ENCODE measurements around the gene ZNF428. TPM values are rescaled to one million over a fixed set of nuclear protein-coding genes. Genes with fewer than 3 reads are reported as not detected.

Gene ZNF428
- total and polyA plus RNA-seq, 7 donors: 18.0 to 40.2 (median 33.6) TPM

DNA sequence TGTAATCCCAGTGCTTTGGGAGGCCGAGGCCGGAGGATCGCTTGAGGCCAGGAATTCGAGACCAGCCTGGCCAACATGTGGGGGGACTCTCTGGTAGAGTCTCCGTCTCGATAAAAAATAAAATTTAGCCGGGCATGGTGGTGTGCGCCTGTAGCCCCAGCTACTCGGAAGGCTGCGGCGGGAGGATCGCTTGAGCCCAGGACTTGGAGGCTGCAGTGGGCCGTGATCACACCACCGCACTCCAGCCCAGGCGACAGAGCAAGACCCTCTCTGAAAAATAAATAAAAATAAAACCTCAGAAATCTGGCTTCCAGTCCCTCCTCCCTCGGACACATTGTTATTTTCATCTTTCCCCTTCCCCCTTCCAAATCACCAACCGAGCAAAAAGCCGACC, 23.8 kb downstream of the ZNF428 start:
- intact Hi-C loops (cut with DNase I): loop anchor here (5.0 kb wide), 1 partner anchor 47 kb away; no protein-coding TSS in a partner anchor
- H3K27me3 ChIP-seq: no peaks in the 10 kb centered on the region
- 1% methylated on average over 18 of the region's 18 CpGs for WGBS, 2 donors
- H3K9me3 ChIP-seq: no peaks in the 10 kb centered on the region
- peak; percentile 79 for DNase-seq
- H3K4me1 ChIP-seq: peaks cover 0 to 46% (median 37%) of the 10 kb centered on the region in 4 donors
- TF ChIP-seq CTCF (IDR thresholded peaks at IDR 0.05) (no peak), EP300 (IDR thresholded peaks at IDR 0.05) (no peak), POLR2A (IDR thresholded peaks at IDR 0.05) (peak in 1 of 2 donors; percentile 90), POLR2AphosphoS5 (IDR thresholded peaks at IDR 0.05) (no peak)
- peaks cover 16 to 60% (median 29%) of the 10 kb centered on the region in 4 donors for H3K36me3 ChIP-seq
- peak overlapping the region; percentile 90 to 99 (median 95) for H3K27ac ChIP-seq
- peak overlapping the region; percentile 57 to 73 (median 70) for H3K4me3 ChIP-seq

- peak; percentile 81 for DNase-seq
- H3K27me3 ChIP-seq: no peaks in the 10 kb centered on the region
- H3K27ac ChIP-seq: peak overlapping the region; percentile 90 to 99 (median 95)
- H3K4me1 ChIP-seq: peaks cover 0 to 46% (median 37%) of the 10 kb centered on the region in 4 donors
- TF ChIP-seq POLR2A (IDR thresholded peaks at IDR 0.05): no peak
- peak in 1 of 4 donors; percentile 26 for TF ChIP-seq POLR2AphosphoS5 (IDR thresholded peaks at IDR 0.05)
- peak; percentile 13 to 52 (median 41) for TF ChIP-seq CTCF (IDR thresholded peaks at IDR 0.05)
- no peak for TF ChIP-seq EP300 (IDR thresholded peaks at IDR 0.05)
- 1% methylated on average over 64 of the region's 64 CpGs for WGBS, 2 donors
- H3K9me3 ChIP-seq: no peaks in the 10 kb centered on the region
- H3K4me3 ChIP-seq: peak overlapping the region; percentile 57 to 73 (median 70)
- peaks cover 16 to 60% (median 31%) of the 10 kb centered on the region in 4 donors for H3K36me3 ChIP-seq
- intact Hi-C loops (cut with DNase I): loop anchor here (5.0 kb wide), 1 partner anchor 47 kb away; no protein-coding TSS in a partner anchor
Observed at GRCh38 chr19:43594710-43595604, 24.5 kb downstream of the ZNF428 start.

DNA sequence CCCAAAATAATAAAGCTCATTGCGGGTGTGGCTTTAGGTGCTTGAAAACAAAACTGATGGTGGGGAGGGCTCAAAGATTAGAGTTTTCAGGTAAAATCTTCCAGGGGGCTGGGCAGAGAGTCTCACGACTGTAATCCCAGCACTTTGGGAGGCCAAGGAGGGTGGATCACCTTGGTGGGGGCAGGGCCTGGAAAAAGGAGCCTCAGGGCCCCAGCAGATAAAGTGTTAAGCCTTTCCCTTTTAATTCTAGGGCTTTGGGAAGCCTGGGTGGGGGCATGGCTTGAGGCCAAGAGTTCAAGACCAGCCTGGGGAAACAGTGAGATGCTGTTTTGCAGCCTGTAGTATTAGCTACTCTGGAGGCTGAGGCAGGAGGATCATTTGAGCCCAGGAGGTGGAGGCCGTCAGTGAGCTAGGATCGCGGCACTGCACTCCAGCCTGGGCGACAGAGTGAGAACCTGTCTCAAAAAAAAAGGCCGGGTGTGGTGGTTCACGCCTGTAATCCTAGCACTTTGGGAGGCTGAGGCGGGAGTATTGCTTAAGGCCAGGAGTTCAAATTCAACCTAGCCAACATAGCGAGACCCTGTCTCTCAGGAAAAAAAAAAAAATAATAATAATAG, 25.2 kb downstream of the ZNF428 start:
- no peak for TF ChIP-seq POLR2AphosphoS5 (IDR thresholded peaks at IDR 0.05)
- TF ChIP-seq POLR2A (IDR thresholded peaks at IDR 0.05): no peak
- no peak for TF ChIP-seq CTCF (IDR thresholded peaks at IDR 0.05)
- no peak for TF ChIP-seq EP300 (IDR thresholded peaks at IDR 0.05)
- Histone ChIP-seq H3K27ac (peak overlapping the region; percentile 90 to 99 (median 95)), H3K27me3 (no peaks in the 10 kb centered on the region), H3K4me3 (peak overlapping the region in 3 of 4 donors; percentile 57 to 73 (median 72)), H3K4me1 (peaks cover 0 to 46% (median 37%) of the 10 kb centered on the region in 4 donors), H3K36me3 (peaks cover 16 to 60% (median 29%) of the 10 kb centered on the region in 4 donors), H3K9me3 (no peaks in the 10 kb centered on the region)
- 84 to 92% methylated on average over 10 of the region's 10 CpGs for WGBS, 2 donors
- DNase-seq: no peak
- intact Hi-C loops (cut with DNase I): no loop called here

DNA sequence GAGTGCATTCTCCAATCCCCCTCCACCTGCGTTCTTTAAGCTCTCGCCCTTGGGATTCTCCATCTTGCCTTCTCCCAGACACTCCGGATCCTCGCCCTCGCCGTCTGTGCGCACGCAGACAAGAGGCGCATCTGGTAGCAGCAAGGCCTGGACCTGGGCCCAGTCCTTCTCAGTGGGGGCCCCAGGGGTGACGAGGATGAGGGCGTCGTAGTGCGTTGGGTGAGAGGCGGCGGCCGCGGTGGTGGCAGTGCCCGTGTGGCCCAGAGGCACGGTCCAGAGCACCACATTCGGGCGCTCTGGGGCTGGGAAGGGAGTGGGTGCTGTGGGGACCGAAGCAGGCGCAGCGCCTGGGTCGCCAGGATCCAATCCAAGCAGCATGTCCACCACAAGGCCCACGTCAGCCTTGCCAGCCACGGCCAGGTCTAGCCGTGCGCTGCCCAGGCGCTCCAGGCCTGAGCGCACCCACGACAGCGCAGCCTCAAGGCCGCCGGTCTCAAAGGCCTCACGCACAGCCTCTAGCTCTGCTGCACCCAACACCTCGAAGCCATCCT, 26.6 kb downstream of the ZNF428 start:
- no peak for TF ChIP-seq CTCF (IDR thresholded peaks at IDR 0.05)
- no peak for TF ChIP-seq POLR2AphosphoS5 (IDR thresholded peaks at IDR 0.05)
- TF ChIP-seq POLR2A (IDR thresholded peaks at IDR 0.05): no peak
- TF ChIP-seq EP300 (IDR thresholded peaks at IDR 0.05): no peak
- intact Hi-C loops (cut with DNase I): no loop called here
- Histone ChIP-seq H3K36me3 (peaks cover 16 to 59% (median 28%) of the 10 kb centered on the region in 4 donors), H3K27ac (no peak overlapping the region), H3K27me3 (no peaks in the 10 kb centered on the region), H3K4me3 (no peak overlapping the region), H3K4me1 (peaks cover 0 to 43% (median 35%) of the 10 kb centered on the region in 4 donors), H3K9me3 (no peaks in the 10 kb centered on the region)
- WGBS, 2 donors: 96% methylated on average over 37 of the region's 37 CpGs
- no peak for DNase-seq

Measured in sigmoid colon (tissue), 7 donors.